Activated B cell treated with CpG ODN at 0.5 μM for 24 hours (primary cell): ENCODE results near the gene KEL. TPM values are rescaled to one million over a fixed set of nuclear protein-coding genes. Genes with fewer than 3 reads are reported as not detected.

Source experiments
- ATAC-seq: fragments of 200-7000 bp; cut with Tn5 transposase; one replicate; pipeline ENCODE4 v1.10.0; 2021; ENCODE audit warnings: low read depth, mild to moderate bottlenecking, moderate library complexity
- CTCF ChIA-PET: fragments of 350-600 bp; sonication (Branson Sonifier 250); formaldehyde crosslinking; loops from one replicate; lab custom pipeline; 2021; ENCODE audit warnings: antibody characterized with exemption; lab: Charles Lee
- POLR2A ChIA-PET: fragments of 350-600 bp; sonication (Branson Sonifier 250); formaldehyde crosslinking; loops from one replicate; lab custom pipeline; 2021; ENCODE audit warnings: antibody characterized with exemption; lab: Charles Lee
- DNase-seq: peaks from one replicate; pipeline ENCODE4 v3.0.0; 2022
- H3K27ac Mint-ChIP-seq: one replicate; pipeline ENCODE4 v1.8.0; 2020; ENCODE audit warnings: mixed read lengths
- H3K27me3 Mint-ChIP-seq: one replicate; pipeline ENCODE4 v1.8.0; 2021; ENCODE audit warnings: mixed read lengths
- H3K36me3 Mint-ChIP-seq: one replicate; pipeline ENCODE4 v1.8.0; 2021; ENCODE audit warnings: low read depth, mixed read lengths
- H3K4me1 Mint-ChIP-seq: one replicate; pipeline ENCODE4 v1.8.0; 2021; ENCODE audit warnings: mixed read lengths
- H3K4me3 Mint-ChIP-seq: one replicate; pipeline ENCODE4 v1.8.0; 2020; ENCODE audit warnings: mild to moderate bottlenecking, mixed read lengths
- H3K9me3 Mint-ChIP-seq: one replicate; pipeline ENCODE4 v1.8.0; 2020; ENCODE audit warnings: mixed read lengths
- CTCF ChIP-seq: fragments of 200-600 bp; IDR thresholded peaks from one replicate; pipeline ENCODE4 v1.8.0; 2022; ENCODE audit warnings: antibody characterized with exemption, mild to moderate bottlenecking
- intact Hi-C: fragments of 100-400 bp; cut with micrococcal nuclease; formaldehyde crosslinking; loops from one replicate; pipeline ENCODE4 v1.15.1; 2024
- total RNA-seq: library from RNA; stranded (reverse); gene quantifications from 2 replicates; pipeline ENCODE4 v1.2.3, GENCODE V29; 2022

KEL gene
- total RNA-seq, 1 donor from 2014 or later: 1.2 TPM

GRCh38 chr7:142962991-142963390 lies 828 bp upstream of the KEL start:
- Mint-ChIP-seq H3K27ac (no peak overlapping the region), H3K4me3 (no peak overlapping the region), H3K4me1 (no peaks in the 10 kb centered on the region), H3K9me3 (no peaks in the 10 kb centered on the region), H3K36me3 (no peaks in the 10 kb centered on the region), H3K27me3 (peaks cover 26% of the 10 kb centered on the region)
- ATAC-seq: no peak
- CTCF ChIA-PET: no interaction called here
- no peak for DNase-seq
- TF ChIP-seq CTCF: no peak
- intact Hi-C loops: no loop called here
- POLR2A ChIA-PET: no interaction called here

GRCh38 chr7:142961595-142961972 lies 579 bp downstream of the KEL start:
- Mint-ChIP-seq H3K27ac (no peak overlapping the region), H3K27me3 (peaks cover 26% of the 10 kb centered on the region), H3K9me3 (peaks cover under 1% of the 10 kb centered on the region), H3K4me3 (no peak overlapping the region), H3K36me3 (no peaks in the 10 kb centered on the region), H3K4me1 (peaks cover 3% of the 10 kb centered on the region)
- CTCF ChIA-PET: interaction anchor here (1.4 kb wide), 1 partner anchor 329 kb away, joined by 4 read pairs; no protein-coding TSS in a partner anchor
- no peak for DNase-seq
- TF ChIP-seq CTCF: no peak
- POLR2A ChIA-PET: no interaction called here
- no peak for ATAC-seq
- intact Hi-C loops: no loop called here

GRCh38 chr7:142960955-142961512 lies 1.1 kb downstream of the KEL start:
- ChIA-PET CTCF (interaction anchor here (1.4 kb wide), 1 partner anchor 329 kb away, joined by 4 read pairs; no protein-coding TSS in a partner anchor), POLR2A (no interaction called here)
- peaks cover 26% of the 10 kb centered on the region for H3K27me3 Mint-ChIP-seq
- H3K36me3 Mint-ChIP-seq: no peaks in the 10 kb centered on the region
- DNase-seq (no peak), ATAC-seq (no peak)
- peaks cover 3% of the 10 kb centered on the region for H3K4me1 Mint-ChIP-seq
- no peak overlapping the region for H3K4me3 Mint-ChIP-seq
- H3K27ac Mint-ChIP-seq: no peak overlapping the region
- TF ChIP-seq CTCF: no peak
- H3K9me3 Mint-ChIP-seq: peaks cover 6% of the 10 kb centered on the region
- intact Hi-C loops: no loop called here

- TF ChIP-seq CTCF: no peak
- H3K9me3 Mint-ChIP-seq: peaks cover 16% of the 10 kb centered on the region
- CTCF ChIA-PET: no interaction called here
- no peak overlapping the region for H3K4me3 Mint-ChIP-seq
- no peak overlapping the region for H3K27ac Mint-ChIP-seq
- H3K4me1 Mint-ChIP-seq: peaks cover 3% of the 10 kb centered on the region
- intact Hi-C loops: no loop called here
- DNase-seq (no peak), ATAC-seq (no peak)
- POLR2A ChIA-PET: no interaction called here
- H3K36me3 Mint-ChIP-seq: no peaks in the 10 kb centered on the region
- H3K27me3 Mint-ChIP-seq: peaks cover 26% of the 10 kb centered on the region
Observed at GRCh38 chr7:142959202-142959601, 3.0 kb downstream of the KEL start.

- Mint-ChIP-seq H3K4me3 (no peak overlapping the region), H3K9me3 (peaks cover 21% of the 10 kb centered on the region), H3K27me3 (peaks cover 18% of the 10 kb centered on the region), H3K27ac (no peak overlapping the region), H3K36me3 (no peaks in the 10 kb centered on the region), H3K4me1 (peaks cover 3% of the 10 kb centered on the region)
- POLR2A ChIA-PET: no interaction called here
- DNase-seq: no peak
- intact Hi-C loops: no loop called here
- TF ChIP-seq CTCF: no peak
- ATAC-seq: no peak
- CTCF ChIA-PET: no interaction called here
Observed at GRCh38 chr7:142957723-142958122, 4.4 kb downstream of the KEL start.
